ENCODE data around the gene RPTOR.

DNA sequence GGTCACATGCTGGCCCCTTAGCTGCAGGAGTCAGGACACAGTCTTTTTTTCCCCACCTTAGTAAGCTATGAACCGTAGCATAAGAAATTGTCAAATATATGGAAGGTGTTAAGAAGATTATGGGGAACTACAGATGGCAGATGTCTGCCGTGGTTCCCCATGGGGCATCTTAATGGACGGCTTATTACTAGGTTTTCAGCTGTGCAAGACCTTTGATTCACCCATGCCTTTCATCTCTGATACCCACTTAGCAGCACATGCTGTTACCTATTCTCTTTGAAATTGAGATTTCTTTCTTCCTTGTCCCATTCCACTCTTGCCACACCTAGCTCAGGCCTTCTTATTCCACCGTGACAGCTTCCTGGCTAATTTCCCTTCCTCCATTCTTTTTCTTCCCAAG, 70.7 kb downstream of the RPTOR start:
- TF ChIP-seq RAD21 (conservative IDR thresholded peaks at IDR 0.05) (no peak), POLR2AphosphoS5 (IDR thresholded peaks at IDR 0.05) (no peak), TAF1 (IDR thresholded peaks at IDR 0.05; ENCODE audit: low read depth) (no peak)
- TF ChIP-seq, protein P1, sequence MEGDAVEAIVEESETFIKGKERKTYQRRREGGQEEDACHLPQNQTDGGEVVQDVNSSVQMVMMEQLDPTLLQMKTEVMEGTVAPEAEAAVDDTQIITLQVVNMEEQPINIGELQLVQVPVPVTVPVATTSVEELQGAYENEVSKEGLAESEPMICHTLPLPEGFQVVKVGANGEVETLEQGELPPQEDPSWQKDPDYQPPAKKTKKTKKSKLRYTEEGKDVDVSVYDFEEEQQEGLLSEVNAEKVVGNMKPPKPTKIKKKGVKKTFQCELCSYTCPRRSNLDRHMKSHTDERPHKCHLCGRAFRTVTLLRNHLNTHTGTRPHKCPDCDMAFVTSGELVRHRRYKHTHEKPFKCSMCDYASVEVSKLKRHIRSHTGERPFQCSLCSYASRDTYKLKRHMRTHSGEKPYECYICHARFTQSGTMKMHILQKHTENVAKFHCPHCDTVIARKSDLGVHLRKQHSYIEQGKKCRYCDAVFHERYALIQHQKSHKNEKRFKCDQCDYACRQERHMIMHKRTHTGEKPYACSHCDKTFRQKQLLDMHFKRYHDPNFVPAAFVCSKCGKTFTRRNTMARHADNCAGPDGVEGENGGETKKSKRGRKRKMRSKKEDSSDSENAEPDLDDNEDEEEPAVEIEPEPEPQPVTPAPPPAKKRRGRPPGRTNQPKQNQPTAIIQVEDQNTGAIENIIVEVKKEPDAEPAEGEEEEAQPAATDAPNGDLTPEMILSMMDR (IDR thresholded peaks at IDR 0.05; ENCODE audit: poor library complexity, severe bottlenecking) = no peak
- TF ChIP-seq, protein P2, sequence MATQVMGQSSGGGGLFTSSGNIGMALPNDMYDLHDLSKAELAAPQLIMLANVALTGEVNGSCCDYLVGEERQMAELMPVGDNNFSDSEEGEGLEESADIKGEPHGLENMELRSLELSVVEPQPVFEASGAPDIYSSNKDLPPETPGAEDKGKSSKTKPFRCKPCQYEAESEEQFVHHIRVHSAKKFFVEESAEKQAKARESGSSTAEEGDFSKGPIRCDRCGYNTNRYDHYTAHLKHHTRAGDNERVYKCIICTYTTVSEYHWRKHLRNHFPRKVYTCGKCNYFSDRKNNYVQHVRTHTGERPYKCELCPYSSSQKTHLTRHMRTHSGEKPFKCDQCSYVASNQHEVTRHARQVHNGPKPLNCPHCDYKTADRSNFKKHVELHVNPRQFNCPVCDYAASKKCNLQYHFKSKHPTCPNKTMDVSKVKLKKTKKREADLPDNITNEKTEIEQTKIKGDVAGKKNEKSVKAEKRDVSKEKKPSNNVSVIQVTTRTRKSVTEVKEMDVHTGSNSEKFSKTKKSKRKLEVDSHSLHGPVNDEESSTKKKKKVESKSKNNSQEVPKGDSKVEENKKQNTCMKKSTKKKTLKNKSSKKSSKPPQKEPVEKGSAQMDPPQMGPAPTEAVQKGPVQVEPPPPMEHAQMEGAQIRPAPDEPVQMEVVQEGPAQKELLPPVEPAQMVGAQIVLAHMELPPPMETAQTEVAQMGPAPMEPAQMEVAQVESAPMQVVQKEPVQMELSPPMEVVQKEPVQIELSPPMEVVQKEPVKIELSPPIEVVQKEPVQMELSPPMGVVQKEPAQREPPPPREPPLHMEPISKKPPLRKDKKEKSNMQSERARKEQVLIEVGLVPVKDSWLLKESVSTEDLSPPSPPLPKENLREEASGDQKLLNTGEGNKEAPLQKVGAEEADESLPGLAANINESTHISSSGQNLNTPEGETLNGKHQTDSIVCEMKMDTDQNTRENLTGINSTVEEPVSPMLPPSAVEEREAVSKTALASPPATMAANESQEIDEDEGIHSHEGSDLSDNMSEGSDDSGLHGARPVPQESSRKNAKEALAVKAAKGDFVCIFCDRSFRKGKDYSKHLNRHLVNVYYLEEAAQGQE (IDR thresholded peaks at IDR 0.05; ENCODE audit: borderline replicate concordance) = no peak
